ENCODE measurements around the gene ZNF579.
"Not testable (repeated sequence)": the region's sequence is repeated elsewhere in the genome, so short reads cannot be mapped to it uniquely, and the experiment has no call there.

The ZNF579 gene

DNA sequence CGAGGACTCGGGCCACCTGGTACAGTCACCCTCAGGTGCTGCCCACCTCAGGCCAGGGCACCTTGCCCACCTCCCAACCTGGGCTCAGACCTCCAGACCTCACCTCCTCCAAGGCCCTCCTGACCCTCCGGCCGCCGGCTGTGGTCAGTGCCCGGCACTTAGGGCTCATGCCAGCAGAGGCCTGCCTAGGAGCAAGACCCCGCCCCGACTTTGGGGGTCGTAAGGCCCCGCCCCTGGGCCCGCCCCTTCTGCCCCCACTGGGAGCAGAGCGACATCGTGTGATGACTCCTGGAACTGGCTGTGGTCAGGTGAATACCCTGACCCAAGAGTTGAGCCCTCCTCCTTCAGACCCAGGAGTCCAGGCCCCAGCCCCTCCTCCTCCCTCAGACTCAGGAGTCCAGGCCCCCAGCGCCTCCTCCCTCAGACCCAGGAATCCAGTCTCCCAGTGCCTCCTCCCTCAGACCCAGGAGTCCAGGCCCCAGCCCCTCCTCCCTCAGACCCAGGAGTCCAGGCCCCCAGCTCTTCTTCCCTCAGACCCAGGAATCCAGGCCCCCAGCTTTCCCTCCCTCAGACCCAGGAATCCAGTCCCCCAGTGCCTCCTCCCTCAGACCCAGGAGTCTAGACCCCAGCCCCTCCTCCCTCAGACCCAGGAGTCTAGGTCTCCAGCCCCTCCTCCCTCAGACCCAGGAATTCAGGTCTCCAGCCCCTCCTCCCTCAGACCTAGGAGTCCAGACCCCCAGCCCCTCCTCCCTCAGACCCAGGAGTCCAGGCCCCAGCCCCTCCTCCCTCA lies 43.5 kb downstream of the ZNF579 start, which contains the start of gene SBK2:
Gene SBK2, minus strand, starts transcription at position 183 of the 790 bp plus-strand sequence. CDS start 839 bp downstream, outside the sequence.
- DNase-seq: no peak

GRCh38 chr19:55536366-55536765 lies 44.3 kb downstream of the ZNF579 start:
- no peak for DNase-seq

GRCh38 chr19:55535965-55536350 lies 44.7 kb downstream of the ZNF579 start:
- DNase-seq: no peak

- no peak for DNase-seq
Observed at GRCh38 chr19:55535173-55535964, 45.3 kb downstream of the ZNF579 start.

DNA sequence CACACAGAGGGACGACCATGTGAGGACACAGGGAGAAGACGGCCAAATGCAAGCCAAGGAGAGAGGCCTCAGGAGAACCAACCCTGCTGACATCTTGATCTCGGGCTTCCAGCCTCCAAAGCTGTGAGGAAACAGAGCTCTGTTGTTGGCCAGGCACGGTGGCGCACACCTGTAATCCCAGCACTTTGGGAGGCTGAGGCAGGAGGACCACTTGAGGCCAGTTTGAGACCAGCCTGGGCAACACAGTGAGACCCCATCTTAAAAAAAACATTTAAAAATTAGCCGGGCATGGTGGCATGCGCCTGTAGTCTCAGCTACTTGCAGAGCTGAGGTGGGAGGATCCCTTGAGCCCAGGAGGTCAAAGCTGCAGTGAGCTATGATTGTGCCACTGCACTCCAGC lies 46.4 kb downstream of the ZNF579 start:
- DNase-seq: not testable (repeated sequence)

DNA sequence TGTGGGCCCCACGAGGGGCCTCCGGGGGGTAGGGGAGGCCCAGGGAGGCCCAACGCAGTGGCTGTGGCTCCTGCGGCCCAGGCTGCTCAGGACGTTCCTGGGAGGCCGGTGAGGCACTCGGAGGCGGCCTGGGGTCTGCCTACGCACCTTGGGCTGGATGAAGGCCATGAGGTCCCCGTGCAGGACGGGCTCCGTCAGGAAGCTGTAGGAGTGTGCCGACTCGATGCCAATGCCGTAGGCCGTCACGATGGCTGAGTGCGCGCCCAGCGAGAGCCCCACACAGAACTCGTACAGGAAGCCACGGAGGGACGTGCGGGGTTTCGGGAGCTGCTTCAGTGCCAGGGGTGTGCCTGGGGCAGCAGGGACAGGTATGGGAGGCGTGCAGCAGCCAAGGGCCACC lies 49.7 kb downstream of the ZNF579 start:
- DNase-seq: no peak

DNA sequence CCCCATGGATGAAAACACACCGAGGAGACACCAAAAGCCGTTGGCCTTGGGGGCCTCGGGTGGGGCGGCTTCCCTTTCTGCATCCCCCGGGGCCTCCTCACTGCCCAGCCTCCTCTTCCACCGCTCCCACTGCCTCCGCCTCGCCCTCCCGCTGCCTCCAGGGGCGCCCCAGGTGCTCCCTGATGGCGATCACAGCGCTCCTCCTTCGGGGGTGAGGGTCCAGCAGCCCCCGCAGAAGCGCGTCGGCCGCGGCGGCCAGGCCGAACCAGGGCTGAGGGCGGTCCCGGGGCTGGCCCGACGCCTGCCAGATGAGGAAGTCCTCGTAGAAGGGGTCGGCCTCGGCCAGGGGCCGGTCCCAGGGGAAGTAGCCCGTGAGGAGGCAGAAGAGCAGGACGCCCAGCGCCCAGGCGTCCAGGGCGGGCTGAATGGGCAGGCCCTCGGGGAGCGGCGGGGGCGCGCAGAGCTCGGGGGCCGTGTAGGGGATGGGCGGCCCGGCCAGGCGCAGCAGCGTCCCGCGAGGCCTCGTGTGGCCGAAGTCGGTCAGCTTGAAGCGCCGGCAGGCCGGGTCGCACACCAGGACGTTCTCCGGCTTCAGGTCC lies 50.9 kb downstream of the ZNF579 start:
- no peak for DNase-seq

GRCh38 chr19:55528030-55528803 lies 52.4 kb downstream of the ZNF579 start:
- no peak for DNase-seq

GRCh38 chr19:55527197-55528029 lies 53.2 kb downstream of the ZNF579 start:
- no peak for DNase-seq
